SK-N-SH (cell line): ENCODE data around the gene GPRIN3. TPM values are rescaled to one million over a fixed set of nuclear protein-coding genes. Genes with fewer than 3 reads are reported as not detected.

ENCODE experiments used
- CTCF ChIA-PET: fragments of 300-600, 350-600 bp; formaldehyde crosslinking; extraction: SDS; loops from one replicate; lab custom pipeline; 2021; lab: Yijun Ruan, JAX
- POLR2A ChIA-PET: fragments of 350-600 bp; sonication (Branson Sonifier 250); formaldehyde crosslinking; extraction: SDS; loops from one replicate; lab custom pipeline; 2020; ENCODE audit warnings: antibody characterized with exemption, inconsistent platforms; lab: Yijun Ruan, JAX
- DNase-seq: peaks from one replicate; pipeline ENCODE4 v3.0.0; 2012
- H2AFZ ChIP-seq: fragments of 200-600 bp; sonication (generic); 2 replicates; pipeline ENCODE4 v1.8.1; 2016; ENCODE audit warnings: antibody characterized with exemption, mild to moderate bottlenecking, low read depth
- H3F3A ChIP-seq: fragments of 200-600 bp; sonication (generic); replicated peaks from 2 replicates; pipeline ENCODE3; 2016; ENCODE audit warnings: antibody characterized with exemption, mild to moderate bottlenecking; ENCODE audit not compliant: insufficient read depth
- H3K27ac ChIP-seq, 2 experiments: fragments of 200-500 bp in 1 of 2; fragments of 200-600 bp in 1 of 2; sonication (Bioruptor generic) in 1 of 2; sonication (generic), shearing (Covaris generic) in 1 of 2; 2 replicates each; pipeline versions ENCODE4 v1.5.1 to v1.6.1; 2014 to 2016; ENCODE audit warnings: low read depth in 2 of 2, inconsistent platforms in 1 of 2, low read length in 1 of 2, mild to moderate bottlenecking in 1 of 2, mixed read lengths in 1 of 2
- H3K27me3 ChIP-seq: fragments of 200-600 bp; sonication (generic), shearing (Covaris generic); 2 replicates; pipeline ENCODE4 v1.6.1; 2016; ENCODE audit warnings: mixed run types; ENCODE audit not compliant: insufficient read depth
- H3K36me3 ChIP-seq, 2 experiments: fragments of 200-500 bp in 1 of 2; fragments of 200-600 bp in 1 of 2; sonication (Bioruptor generic) in 1 of 2; sonication (generic) in 1 of 2; replicated peaks in 1 of 2; 2 replicates each; pipeline versions ENCODE3 to v1.5.1; 2014 to 2016; ENCODE audit warnings: low read length in 1 of 2, mild to moderate bottlenecking in 1 of 2; ENCODE audit not compliant: insufficient read depth in 2 of 2, control insufficient read depth in 1 of 2
- H3K4me1 ChIP-seq, 2 experiments: fragments of 200-500 bp in 1 of 2; fragments of 200-600 bp in 1 of 2; sonication (Bioruptor generic) in 1 of 2; sonication (generic), shearing (Covaris generic) in 1 of 2; 2 replicates each; pipeline versions ENCODE4 v1.5.1 to v1.6.1; 2014 to 2016; ENCODE audit warnings: low read depth in 1 of 2, low read length in 1 of 2, mixed run types in 1 of 2; ENCODE audit not compliant: insufficient read depth in 2 of 2, control insufficient read depth in 1 of 2
- H3K4me2 ChIP-seq: fragments of 200-600 bp; sonication (generic), shearing (Covaris generic); 2 replicates; pipeline ENCODE4 v1.6.1; 2017; ENCODE audit warnings: mixed run types
- H3K4me3 ChIP-seq, 2 experiments: fragments of 200-500 bp in 1 of 2; fragments of 200-600 bp in 1 of 2; sonication (Bioruptor generic) in 1 of 2; sonication (generic), shearing (Covaris generic) in 1 of 2; 2 replicates each; pipeline versions ENCODE4 v1.5.1 to v1.8.1; 2014 to 2016; ENCODE audit warnings: low read depth in 2 of 2, inconsistent platforms in 1 of 2, low read length in 1 of 2, mild to moderate bottlenecking in 1 of 2, mixed read lengths in 1 of 2, moderate library complexity in 1 of 2
- H3K79me2 ChIP-seq: fragments of 200-600 bp; sonication (generic); 2 replicates; pipeline ENCODE4 v1.8.1; 2017; ENCODE audit warnings: mild to moderate bottlenecking; ENCODE audit not compliant: insufficient read depth
- H3K9ac ChIP-seq: fragments of 200-600 bp; sonication (generic); 2 replicates; pipeline ENCODE4 v1.6.1; 2017; ENCODE audit warnings: mixed run types
- H3K9me2 ChIP-seq: fragments of 200-600 bp; sonication (generic); 2 replicates; pipeline ENCODE4 v1.6.1; 2017; ENCODE audit warnings: mixed run types
- H3K9me3 ChIP-seq: fragments of 200-600 bp; sonication (generic); 2 replicates; pipeline ENCODE4 v1.6.1; 2017; ENCODE audit warnings: mixed run types, mild to moderate bottlenecking, moderate library complexity
- H4K20me1 ChIP-seq: fragments of 200-600 bp; sonication (generic); 2 replicates; pipeline ENCODE4 v1.6.1; 2017; ENCODE audit warnings: mild to moderate bottlenecking, mixed run types; ENCODE audit not compliant: insufficient read depth
- EZH2phosphoT487 ChIP-seq: fragments of 200-600 bp; sonication (generic); IDR thresholded peaks from 2 replicates; pipeline ENCODE4 v1.6.1; 2017; ENCODE audit warnings: low read depth, mixed run types, mild to moderate bottlenecking, antibody characterized with exemption, moderate library complexity, borderline replicate concordance
- FOXM1 ChIP-seq: IDR thresholded peaks from 2 replicates; pipeline ENCODE4 v1.4.0; 2012; ENCODE audit warnings: low read depth, mild to moderate bottlenecking
- GABPA ChIP-seq: IDR thresholded peaks from 2 replicates; pipeline ENCODE4 v1.4.0; 2012; ENCODE audit warnings: low read depth, mild to moderate bottlenecking
- JUND ChIP-seq: IDR thresholded peaks from 2 replicates; pipeline ENCODE4 v1.4.0; 2012
- MEF2A ChIP-seq: IDR thresholded peaks from 2 replicates; pipeline ENCODE4 v1.4.0; 2012; ENCODE audit warnings: low read depth, borderline replicate concordance
- MXI1 ChIP-seq: IDR thresholded peaks from 2 replicates; pipeline ENCODE4 v1.6.1; 2012; ENCODE audit warnings: mild to moderate bottlenecking, low read depth, low read length, improper control_type of control experiment
- NRF1 ChIP-seq: IDR thresholded peaks from 2 replicates; pipeline ENCODE4 v1.6.1; 2012; ENCODE audit warnings: low read depth, mild to moderate bottlenecking, low read length
- USF1 ChIP-seq: IDR thresholded peaks from 2 replicates; pipeline ENCODE4 v1.4.0; 2012; ENCODE audit warnings: low read depth, borderline replicate concordance
- WGBS: methylation state at CpG from one replicate; pipeline ENCODE4 v1.1.6; 2017; ENCODE audit warnings: low lambda C conversion rate; 5-methylcytosine and 5-hydroxymethylcytosine counted together
- polyA plus RNA-seq, 3 experiments: library from polyadenylated mRNA; depleted of rRNA; stranded (reverse); fragments of >200 nt; gene quantifications; 2 replicates each; pipeline ENCODE4 v1.2.3, GENCODE V29; 2012
- TF ChIP-seq, protein P1 (sequence below): fragments of 200-600 bp; sonication (generic); IDR thresholded peaks from 2 replicates; pipeline ENCODE4 v1.6.1; 2017; ENCODE audit warnings: antibody characterized with exemption, mild to moderate bottlenecking, moderate library complexity
- TF ChIP-seq, protein P2 (sequence below): fragments of 150-350 bp; IDR thresholded peaks from 2 replicates; pipeline ENCODE4 v1.6.1; 2017; ENCODE audit warnings: antibody characterized with exemption, low read length, low read depth, borderline replicate concordance
- TF ChIP-seq, protein P3 (sequence below): fragments of 150-350 bp; IDR thresholded peaks from 2 replicates; pipeline ENCODE4 v1.6.1; 2016; ENCODE audit warnings: mild to moderate bottlenecking, low read depth, low read length

Gene GPRIN3
- polyA plus RNA-seq, 1 of the 3 experiments (the other 2 are of a cell fraction): not detected

- no peak overlapping the region for H3K27ac ChIP-seq
- H3K4me2 ChIP-seq: no peak overlapping the region
- H2AFZ ChIP-seq: no peak overlapping the region
- no peaks in the 10 kb centered on the region for H3F3A ChIP-seq
- ChIA-PET POLR2A (no interaction called here), CTCF (no interaction called here)
- no peak for TF ChIP-seq USF1
- TF ChIP-seq, protein P1, sequence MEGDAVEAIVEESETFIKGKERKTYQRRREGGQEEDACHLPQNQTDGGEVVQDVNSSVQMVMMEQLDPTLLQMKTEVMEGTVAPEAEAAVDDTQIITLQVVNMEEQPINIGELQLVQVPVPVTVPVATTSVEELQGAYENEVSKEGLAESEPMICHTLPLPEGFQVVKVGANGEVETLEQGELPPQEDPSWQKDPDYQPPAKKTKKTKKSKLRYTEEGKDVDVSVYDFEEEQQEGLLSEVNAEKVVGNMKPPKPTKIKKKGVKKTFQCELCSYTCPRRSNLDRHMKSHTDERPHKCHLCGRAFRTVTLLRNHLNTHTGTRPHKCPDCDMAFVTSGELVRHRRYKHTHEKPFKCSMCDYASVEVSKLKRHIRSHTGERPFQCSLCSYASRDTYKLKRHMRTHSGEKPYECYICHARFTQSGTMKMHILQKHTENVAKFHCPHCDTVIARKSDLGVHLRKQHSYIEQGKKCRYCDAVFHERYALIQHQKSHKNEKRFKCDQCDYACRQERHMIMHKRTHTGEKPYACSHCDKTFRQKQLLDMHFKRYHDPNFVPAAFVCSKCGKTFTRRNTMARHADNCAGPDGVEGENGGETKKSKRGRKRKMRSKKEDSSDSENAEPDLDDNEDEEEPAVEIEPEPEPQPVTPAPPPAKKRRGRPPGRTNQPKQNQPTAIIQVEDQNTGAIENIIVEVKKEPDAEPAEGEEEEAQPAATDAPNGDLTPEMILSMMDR: no peak
- TF ChIP-seq JUND: no peak
- no peaks in the 10 kb centered on the region for H3K36me3 ChIP-seq
- no peaks in the 10 kb centered on the region for H3K79me2 ChIP-seq
- H3K4me1 ChIP-seq: no peaks in the 10 kb centered on the region; a peak in 1 of 4 replicates
- DNase-seq: no peak
- no peaks in the 10 kb centered on the region for H3K27me3 ChIP-seq
- no peaks in the 10 kb centered on the region for H4K20me1 ChIP-seq
- H3K9ac ChIP-seq: no peak overlapping the region
- H3K9me2 ChIP-seq: no peaks in the 10 kb centered on the region
- no peak overlapping the region for H3K4me3 ChIP-seq
- H3K9me3 ChIP-seq: no peaks in the 10 kb centered on the region
- 39% methylated on average over 2 of the region's 2 CpGs for WGBS
These were observed 10.7 kb downstream of the GPRIN3 start for GRCh38 chr4:89296896-89297295.

DNA sequence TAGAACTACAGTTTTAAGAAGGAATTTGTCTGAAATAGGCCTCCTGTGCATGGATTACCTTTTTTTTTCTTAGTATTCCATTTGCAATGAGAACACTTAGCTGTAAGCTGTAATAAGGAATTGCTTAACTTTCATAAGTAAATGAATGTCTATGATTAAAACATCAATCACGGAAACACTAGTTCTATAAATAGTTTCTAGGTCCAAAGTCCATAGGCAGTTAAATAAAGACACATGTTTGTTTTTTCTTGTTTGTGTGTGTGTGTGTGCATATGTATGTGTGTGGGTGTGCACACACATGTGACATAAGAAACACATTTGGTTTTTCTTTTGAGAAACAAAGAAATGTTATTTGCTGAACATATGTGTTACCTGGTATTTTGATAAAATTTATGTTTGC is 11.2 kb downstream of the GPRIN3 start:
- H3K9me2 ChIP-seq: no peaks in the 10 kb centered on the region
- H3K27me3 ChIP-seq: no peaks in the 10 kb centered on the region
- ChIA-PET POLR2A (no interaction called here), CTCF (no interaction called here)
- H3K9ac ChIP-seq: no peak overlapping the region
- H3K4me1 ChIP-seq: no peaks in the 10 kb centered on the region
- H3F3A ChIP-seq: no peaks in the 10 kb centered on the region
- DNase-seq: no peak
- H3K4me3 ChIP-seq: no peak overlapping the region
- no peaks in the 10 kb centered on the region for H3K36me3 ChIP-seq
- H3K4me2 ChIP-seq: no peak overlapping the region
- no peaks in the 10 kb centered on the region for H4K20me1 ChIP-seq
- no peaks in the 10 kb centered on the region for H3K9me3 ChIP-seq
- TF ChIP-seq, protein P2, sequence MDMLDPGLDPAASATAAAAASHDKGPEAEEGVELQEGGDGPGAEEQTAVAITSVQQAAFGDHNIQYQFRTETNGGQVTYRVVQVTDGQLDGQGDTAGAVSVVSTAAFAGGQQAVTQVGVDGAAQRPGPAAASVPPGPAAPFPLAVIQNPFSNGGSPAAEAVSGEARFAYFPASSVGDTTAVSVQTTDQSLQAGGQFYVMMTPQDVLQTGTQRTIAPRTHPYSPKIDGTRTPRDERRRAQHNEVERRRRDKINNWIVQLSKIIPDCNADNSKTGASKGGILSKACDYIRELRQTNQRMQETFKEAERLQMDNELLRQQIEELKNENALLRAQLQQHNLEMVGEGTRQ: no peak
- TF ChIP-seq GABPA (no peak), EZH2phosphoT487 (no peak)
- H2AFZ ChIP-seq: no peak overlapping the region
- WGBS: 63% methylated on average over 1 of the region's 1 CpG
- no peaks in the 10 kb centered on the region for H3K79me2 ChIP-seq
- H3K27ac ChIP-seq: no peak overlapping the region

DNA sequence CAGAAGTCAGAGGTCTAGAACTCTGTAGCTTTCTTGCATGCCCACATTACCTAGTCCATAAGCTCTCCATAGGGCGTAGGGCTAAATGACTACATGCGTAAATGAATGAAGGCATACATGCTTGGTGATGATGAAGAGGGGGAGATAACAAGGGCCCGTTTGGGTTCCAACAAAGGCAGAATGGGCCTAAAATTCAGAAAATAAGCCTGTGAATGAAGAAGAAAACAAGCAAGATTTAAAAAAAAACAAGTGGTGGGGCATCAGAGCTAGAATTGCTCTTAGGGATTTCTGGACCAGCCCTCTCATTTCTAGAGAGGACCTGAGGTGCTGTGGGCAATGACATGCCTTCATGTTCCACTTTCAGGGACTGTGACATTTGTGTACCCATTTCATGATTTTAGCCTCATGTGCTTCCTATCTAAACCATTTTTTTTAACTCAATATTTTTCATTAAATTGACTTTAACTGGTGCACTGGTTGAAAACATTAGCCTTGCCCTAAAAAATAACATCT is 12.1 kb downstream of the GPRIN3 start:
- TF ChIP-seq MXI1: no peak
- TF ChIP-seq NRF1: no peak
- TF ChIP-seq, protein P3, sequence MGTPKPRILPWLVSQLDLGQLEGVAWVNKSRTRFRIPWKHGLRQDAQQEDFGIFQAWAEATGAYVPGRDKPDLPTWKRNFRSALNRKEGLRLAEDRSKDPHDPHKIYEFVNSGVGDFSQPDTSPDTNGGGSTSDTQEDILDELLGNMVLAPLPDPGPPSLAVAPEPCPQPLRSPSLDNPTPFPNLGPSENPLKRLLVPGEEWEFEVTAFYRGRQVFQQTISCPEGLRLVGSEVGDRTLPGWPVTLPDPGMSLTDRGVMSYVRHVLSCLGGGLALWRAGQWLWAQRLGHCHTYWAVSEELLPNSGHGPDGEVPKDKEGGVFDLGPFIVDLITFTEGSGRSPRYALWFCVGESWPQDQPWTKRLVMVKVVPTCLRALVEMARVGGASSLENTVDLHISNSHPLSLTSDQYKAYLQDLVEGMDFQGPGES: no peak
- no peak for TF ChIP-seq FOXM1
- no peak for TF ChIP-seq MEF2A
- TF ChIP-seq, all 33 proteins: peak for 0
- Histone ChIP-seq H3K27ac (no peak overlapping the region), H3K27me3 (no peaks in the 10 kb centered on the region), H3K4me1 (no peaks in the 10 kb centered on the region), H3F3A (no peaks in the 10 kb centered on the region), H3K9ac (no peak overlapping the region), H3K9me3 (no peaks in the 10 kb centered on the region), H3K4me3 (no peak overlapping the region), H2AFZ (no peak overlapping the region), H3K4me2 (no peak overlapping the region), H3K36me3 (no peaks in the 10 kb centered on the region), H4K20me1 (no peaks in the 10 kb centered on the region), H3K79me2 (no peaks in the 10 kb centered on the region), H3K9me2 (no peaks in the 10 kb centered on the region)
- ChIA-PET CTCF (interaction anchor here (1.4 kb wide), 1 partner anchor 12 kb away, joined by 5 read pairs; the partner anchor contains the start of gene GPRIN3), POLR2A (no interaction called here)
- DNase-seq: no peak
- WGBS: 78% methylated on average over 3 of the region's 3 CpGs
